Measurements from ENCODE around the gene KCNQ1OT1. TPM values are rescaled to one million over a fixed set of nuclear protein-coding genes. Genes with fewer than 3 reads are reported as not detected.

Gene KCNQ1OT1
- total RNA-seq, 1 donor, result 5.1 TPM

DNA sequence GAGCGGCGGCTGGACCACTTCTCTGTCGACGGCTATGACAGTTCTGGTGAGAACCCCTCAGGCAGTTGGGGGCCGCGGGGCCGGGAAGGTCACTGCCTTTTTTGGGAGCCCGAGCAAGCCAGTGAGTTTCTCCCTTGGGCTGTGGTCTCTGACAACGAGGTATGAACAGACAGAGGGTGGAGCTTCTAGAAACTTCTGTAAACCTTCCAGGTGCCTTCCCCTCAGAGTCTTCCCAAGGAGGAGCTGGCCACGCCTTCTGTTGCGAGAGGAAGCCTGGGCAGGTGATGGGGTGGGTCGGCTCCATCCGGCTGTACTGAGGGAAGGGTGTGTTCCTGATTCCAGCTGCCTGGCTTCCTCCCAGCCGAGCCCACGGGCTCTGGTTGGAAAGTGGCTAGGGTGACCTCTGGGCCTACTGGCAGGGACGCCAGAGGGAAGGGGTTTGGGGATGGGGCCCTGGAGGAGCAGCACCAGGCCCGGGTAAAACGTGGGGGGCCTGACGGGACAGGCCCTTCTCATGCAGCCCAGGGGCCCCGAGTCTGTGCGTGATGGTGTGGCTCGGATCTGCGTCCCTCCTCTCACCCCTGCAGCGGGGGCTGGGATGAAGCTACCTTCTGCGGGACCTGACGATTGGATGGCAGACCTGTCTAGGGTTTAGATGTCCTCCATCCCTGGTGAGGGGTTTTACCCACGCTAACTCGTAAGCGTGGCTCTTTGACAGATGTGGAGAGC, 110.8 kb downstream of the KCNQ1OT1 start:
- Histone ChIP-seq H3K4me2 (ENCODE audit: insufficient read depth, low read length) (no peak overlapping the region), H3K27ac (ENCODE audit: low read depth, low read length) (no peak overlapping the region), H3K27me3 (ENCODE audit: insufficient read depth, low read length) (no peaks in the 10 kb centered on the region), H4K20me1 (ENCODE audit: insufficient read depth, low read length) (no peaks in the 10 kb centered on the region), H3K4me1 (ENCODE audit: insufficient read depth, low read length) (no peaks in the 10 kb centered on the region), H3K36me3 (ENCODE audit: insufficient read depth, low read length) (no peaks in the 10 kb centered on the region), H3K4me3 (ENCODE audit: insufficient read depth, low read length) (no peak overlapping the region), H2AFZ (ENCODE audit: low read length) (no peak overlapping the region), H3K9me3 (ENCODE audit: low read depth, low read length) (peaks cover 4% of the 10 kb centered on the region), H3K79me2 (ENCODE audit: insufficient read depth, low read length) (no peaks in the 10 kb centered on the region)
- TF ChIP-seq CTCF (IDR thresholded peaks at IDR 0.05; ENCODE audit: extremely low read depth, low read depth, low read length), result no peak
- DNase-seq (ENCODE audit: insufficient read length, low spot score, missing footprints), result peak; percentile 57

- H3K4me3 ChIP-seq (ENCODE audit: insufficient read depth, low read length), result no peak overlapping the region
- H3K27ac ChIP-seq (ENCODE audit: low read depth, low read length), result no peak overlapping the region
- H3K9me3 ChIP-seq (ENCODE audit: low read depth, low read length), result no peaks in the 10 kb centered on the region
- H3K36me3 ChIP-seq (ENCODE audit: insufficient read depth, low read length), result no peaks in the 10 kb centered on the region
- no peaks in the 10 kb centered on the region for H3K4me1 ChIP-seq (ENCODE audit: insufficient read depth, low read length)
- H2AFZ ChIP-seq (ENCODE audit: low read length), result no peak overlapping the region
- peak; percentile 75 for DNase-seq (ENCODE audit: insufficient read length, low spot score, missing footprints)
- TF ChIP-seq CTCF (IDR thresholded peaks at IDR 0.05; ENCODE audit: extremely low read depth, low read depth, low read length), result no peak
- no peaks in the 10 kb centered on the region for H4K20me1 ChIP-seq (ENCODE audit: insufficient read depth, low read length)
- H3K79me2 ChIP-seq (ENCODE audit: insufficient read depth, low read length), result no peaks in the 10 kb centered on the region
- H3K4me2 ChIP-seq (ENCODE audit: insufficient read depth, low read length), result no peak overlapping the region
- no peaks in the 10 kb centered on the region for H3K27me3 ChIP-seq (ENCODE audit: insufficient read depth, low read length)
Measured at GRCh38 chr11:2587976-2588748, 111.6 kb downstream of the KCNQ1OT1 start.

GRCh38 chr11:2587132-2587930, 112.5 kb downstream of the KCNQ1OT1 start:
- no peaks in the 10 kb centered on the region for H4K20me1 ChIP-seq (ENCODE audit: insufficient read depth, low read length)

More at GRCh38 chr11:2587132-2587930, 112.5 kb downstream of the KCNQ1OT1 start:
- DNase-seq (ENCODE audit: insufficient read length, low spot score, missing footprints), result peak; percentile 77
- H3K9me3 ChIP-seq (ENCODE audit: low read depth, low read length), result no peaks in the 10 kb centered on the region
- no peaks in the 10 kb centered on the region for H3K4me1 ChIP-seq (ENCODE audit: insufficient read depth, low read length)
- H3K4me2 ChIP-seq (ENCODE audit: insufficient read depth, low read length), result no peak overlapping the region
- no peak overlapping the region for H2AFZ ChIP-seq (ENCODE audit: low read length)
- no peaks in the 10 kb centered on the region for H3K27me3 ChIP-seq (ENCODE audit: insufficient read depth, low read length)
- H3K27ac ChIP-seq (ENCODE audit: low read depth, low read length), result no peak overlapping the region
- H3K79me2 ChIP-seq (ENCODE audit: insufficient read depth, low read length), result no peaks in the 10 kb centered on the region
- H3K36me3 ChIP-seq (ENCODE audit: insufficient read depth, low read length), result no peaks in the 10 kb centered on the region
- TF ChIP-seq CTCF (IDR thresholded peaks at IDR 0.05; ENCODE audit: extremely low read depth, low read depth, low read length), result no peak
- H3K4me3 ChIP-seq (ENCODE audit: insufficient read depth, low read length), result no peak overlapping the region

Data from osteoblast (primary cell).